Effector memory CD4-positive, alpha-beta T cell (primary cell): ENCODE data around the gene HOXC5.

Experiments used
- DNase-seq, 3 donors: peaks; one replicate each; pipeline ENCODE4 v3.0.0-alpha.2; 2020
- H3K27ac ChIP-seq: 2 replicates; pipeline ENCODE4 v1.7.0; 2013; ENCODE audit warnings: mild to moderate bottlenecking, low read length, moderate library complexity; ENCODE audit not compliant: insufficient read depth, poor library complexity, severe bottlenecking
- H3K27me3 ChIP-seq: replicated peaks from 2 replicates; pipeline ENCODE4 v1.7.0; 2013; ENCODE audit warnings: mild to moderate bottlenecking, low read length; ENCODE audit not compliant: insufficient read depth, control insufficient read depth, poor library complexity, severe bottlenecking
- H3K36me3 ChIP-seq: 2 replicates; pipeline ENCODE4 v1.7.0; 2013; ENCODE audit warnings: mild to moderate bottlenecking, low read length, moderate library complexity; ENCODE audit not compliant: control insufficient read depth, insufficient read depth
- H3K4me1 ChIP-seq: 2 replicates; pipeline ENCODE4 v1.7.0; 2013; ENCODE audit warnings: low read length, mild to moderate bottlenecking; ENCODE audit not compliant: control insufficient read depth, insufficient read depth, poor library complexity, severe bottlenecking
- H3K4me3 ChIP-seq: 2 replicates; pipeline ENCODE4 v1.7.0; 2013; ENCODE audit warnings: low read length, low read depth, mild to moderate bottlenecking; ENCODE audit not compliant: insufficient read depth, poor library complexity, severe bottlenecking
- H3K9me3 ChIP-seq: 2 replicates; pipeline ENCODE4 v1.7.0; 2013; ENCODE audit warnings: mild to moderate bottlenecking, low read length, moderate library complexity; ENCODE audit not compliant: control insufficient read depth

The HOXC5 gene

DNA sequence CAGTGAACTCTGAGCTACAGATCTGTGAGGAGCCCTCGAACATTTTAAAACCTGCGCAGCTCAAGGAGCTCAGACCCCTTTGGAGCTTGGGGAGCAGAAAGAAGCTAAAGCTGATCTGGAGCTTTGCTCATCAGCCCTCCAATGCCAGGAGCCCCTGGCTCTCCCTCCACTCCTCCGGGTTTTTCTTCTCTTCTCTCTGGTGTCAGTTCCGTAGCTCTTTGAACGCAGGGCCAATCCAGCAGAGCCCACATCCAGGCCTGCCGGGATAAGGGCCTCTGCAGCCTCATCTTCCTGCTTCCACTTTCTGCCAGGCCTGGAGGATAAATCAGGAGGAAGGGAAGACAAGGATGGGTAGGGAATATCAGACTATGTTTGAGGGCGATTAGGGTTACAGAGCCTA lies 26.8 kb downstream of the HOXC5 start:
- Histone ChIP-seq H3K27me3 (peaks cover 21% of the 10 kb centered on the region), H3K4me1 (no peaks in the 10 kb centered on the region), H3K9me3 (no peaks in the 10 kb centered on the region), H3K36me3 (no peaks in the 10 kb centered on the region), H3K4me3 (no peak overlapping the region), H3K27ac (no peak overlapping the region)
- DNase-seq, result no peak

- H3K27ac ChIP-seq, result no peak overlapping the region
- no peaks in the 10 kb centered on the region for H3K9me3 ChIP-seq
- DNase-seq, result no peak
- no peak overlapping the region for H3K4me3 ChIP-seq
- no peaks in the 10 kb centered on the region for H3K4me1 ChIP-seq
- H3K36me3 ChIP-seq, result no peaks in the 10 kb centered on the region
- H3K27me3 ChIP-seq, result peaks cover 25% of the 10 kb centered on the region
These were observed 27.5 kb downstream of the HOXC5 start for GRCh38 chr12:54060174-54060974.

DNA sequence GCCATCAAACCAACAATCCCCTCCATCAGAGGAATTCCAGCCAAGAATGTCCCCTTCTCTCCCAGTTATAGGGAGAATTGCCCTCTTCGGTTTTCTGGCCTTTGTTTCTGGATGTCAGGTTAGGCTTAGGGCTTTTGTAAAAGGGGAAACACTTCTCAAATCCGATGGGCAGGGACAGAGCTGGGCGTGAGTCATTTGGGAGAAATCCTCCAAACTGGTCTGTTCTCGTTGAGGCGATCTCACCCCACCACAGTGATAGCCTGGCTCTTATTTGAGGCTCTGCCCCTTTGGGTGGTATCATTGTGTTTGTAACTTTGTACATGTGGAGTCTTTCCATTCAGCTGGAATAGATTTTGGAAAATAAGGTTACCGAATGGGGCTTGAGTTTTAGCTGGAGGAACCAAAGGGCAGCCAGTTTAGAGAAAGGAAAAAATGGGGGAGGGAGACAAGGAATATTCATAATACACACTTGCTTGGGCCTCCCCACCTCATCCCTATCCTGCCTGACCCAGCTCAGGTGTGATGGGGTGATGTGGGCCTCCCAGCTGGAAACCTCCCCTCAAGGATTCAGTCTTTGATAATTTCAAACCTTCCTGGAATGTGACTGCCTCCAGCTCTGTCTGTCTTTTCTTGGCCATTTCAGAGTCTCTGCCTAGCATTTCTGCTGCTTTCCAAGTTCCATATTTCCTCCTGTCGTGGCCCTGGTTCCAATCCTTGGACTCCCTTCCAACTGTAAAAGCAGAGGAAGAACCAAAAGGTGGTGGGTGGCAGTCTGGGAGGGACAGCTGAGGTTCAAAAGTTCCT lies 28.3 kb downstream of the HOXC5 start:
- Histone ChIP-seq H3K4me3 (no peak overlapping the region), H3K27me3 (peaks cover 26% of the 10 kb centered on the region), H3K27ac (no peak overlapping the region), H3K4me1 (no peaks in the 10 kb centered on the region), H3K9me3 (no peaks in the 10 kb centered on the region), H3K36me3 (no peaks in the 10 kb centered on the region)
- no peak for DNase-seq

DNA sequence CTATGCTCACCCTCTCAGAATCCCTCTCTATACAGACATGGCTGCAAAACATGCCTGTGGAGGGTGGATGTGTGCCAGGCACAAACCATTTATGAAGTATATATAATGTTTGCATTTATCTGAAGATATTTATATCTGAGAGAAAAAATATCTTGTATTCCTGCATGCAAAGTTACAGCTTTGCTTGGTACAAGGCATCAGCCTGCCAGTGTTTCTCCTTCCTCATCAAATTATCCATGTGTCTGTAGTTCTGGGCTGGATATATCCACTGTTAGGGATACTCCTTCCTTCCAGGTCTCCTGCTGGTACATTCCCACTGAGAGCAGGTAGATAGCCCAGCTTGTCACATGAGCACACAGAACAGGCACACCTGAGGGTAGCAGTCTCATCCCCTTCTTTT lies 32.8 kb downstream of the HOXC5 start:
- Histone ChIP-seq H3K27me3 (peaks cover 12% of the 10 kb centered on the region), H3K4me3 (no peak overlapping the region), H3K9me3 (no peaks in the 10 kb centered on the region), H3K36me3 (no peaks in the 10 kb centered on the region), H3K4me1 (no peaks in the 10 kb centered on the region), H3K27ac (no peak overlapping the region)
- DNase-seq, result no peak

DNA sequence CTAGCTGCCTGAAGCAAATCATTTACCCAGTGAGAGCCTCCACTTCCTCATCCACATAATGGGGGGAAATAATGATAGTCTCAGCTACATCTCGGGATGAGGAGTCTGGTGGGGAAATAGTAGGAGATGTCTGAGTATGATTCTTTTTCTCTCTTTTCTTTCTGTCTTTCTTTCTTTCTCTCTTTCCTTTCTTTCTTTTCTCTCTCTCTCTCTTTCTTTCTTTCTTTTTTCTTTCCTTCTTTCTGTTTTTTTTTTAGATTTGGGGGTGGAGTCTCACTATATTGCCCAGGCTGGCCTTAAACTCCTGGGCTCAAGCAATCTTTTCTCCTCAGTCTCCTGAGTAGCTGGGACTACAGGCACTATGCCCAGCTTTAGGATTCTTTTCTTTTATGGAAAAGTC lies 33.6 kb downstream of the HOXC5 start:
- Histone ChIP-seq H3K9me3 (no peaks in the 10 kb centered on the region), H3K4me1 (no peaks in the 10 kb centered on the region), H3K36me3 (no peaks in the 10 kb centered on the region), H3K4me3 (no peak overlapping the region), H3K27ac (no peak overlapping the region), H3K27me3 (peaks cover 12% of the 10 kb centered on the region)
- DNase-seq, result no peak

- Histone ChIP-seq H3K4me1 (no peaks in the 10 kb centered on the region), H3K27ac (no peak overlapping the region), H3K36me3 (no peaks in the 10 kb centered on the region), H3K9me3 (no peaks in the 10 kb centered on the region), H3K27me3 (peaks cover 6% of the 10 kb centered on the region), H3K4me3 (no peak overlapping the region)
- DNase-seq, result no peak
These were observed 35.7 kb downstream of the HOXC5 start for GRCh38 chr12:54068418-54069070.

DNA sequence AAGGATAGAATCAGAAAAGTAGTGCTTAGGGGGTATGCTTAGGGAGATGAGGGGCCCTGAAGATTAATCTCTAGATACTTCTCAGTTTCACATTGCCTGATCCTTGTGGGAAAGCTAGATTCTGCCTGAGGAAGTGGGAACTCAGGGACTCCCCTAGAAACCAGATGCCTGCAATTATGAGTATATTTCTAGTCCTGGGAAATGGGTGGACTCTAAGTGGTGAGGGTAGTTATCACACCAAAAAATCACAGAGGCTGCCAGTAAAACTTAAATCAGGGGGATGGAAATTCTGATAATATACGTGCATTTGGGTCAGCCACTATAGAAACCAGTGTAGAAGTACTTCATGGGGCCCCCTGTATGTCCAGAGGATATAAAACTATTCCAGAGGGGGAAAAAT lies 39.1 kb downstream of the HOXC5 start:
- Histone ChIP-seq H3K4me3 (no peak overlapping the region), H3K36me3 (no peaks in the 10 kb centered on the region), H3K9me3 (no peaks in the 10 kb centered on the region), H3K4me1 (no peaks in the 10 kb centered on the region), H3K27ac (no peak overlapping the region), H3K27me3 (no peaks in the 10 kb centered on the region)
- no peak for DNase-seq

GRCh38 chr12:54074308-54074707 lies 41.5 kb downstream of the HOXC5 start:
- Histone ChIP-seq H3K9me3 (no peaks in the 10 kb centered on the region), H3K27ac (no peak overlapping the region), H3K27me3 (no peaks in the 10 kb centered on the region), H3K36me3 (no peaks in the 10 kb centered on the region), H3K4me1 (no peaks in the 10 kb centered on the region), H3K4me3 (no peak overlapping the region)
- DNase-seq, result no peak

GRCh38 chr12:54075409-54075808 lies 42.6 kb downstream of the HOXC5 start:
- no peaks in the 10 kb centered on the region for H3K27me3 ChIP-seq
- no peaks in the 10 kb centered on the region for H3K4me1 ChIP-seq
- no peaks in the 10 kb centered on the region for H3K9me3 ChIP-seq
- H3K36me3 ChIP-seq, result no peaks in the 10 kb centered on the region
- DNase-seq, result no peak
- no peak overlapping the region for H3K4me3 ChIP-seq
- H3K27ac ChIP-seq, result no peak overlapping the region

DNA sequence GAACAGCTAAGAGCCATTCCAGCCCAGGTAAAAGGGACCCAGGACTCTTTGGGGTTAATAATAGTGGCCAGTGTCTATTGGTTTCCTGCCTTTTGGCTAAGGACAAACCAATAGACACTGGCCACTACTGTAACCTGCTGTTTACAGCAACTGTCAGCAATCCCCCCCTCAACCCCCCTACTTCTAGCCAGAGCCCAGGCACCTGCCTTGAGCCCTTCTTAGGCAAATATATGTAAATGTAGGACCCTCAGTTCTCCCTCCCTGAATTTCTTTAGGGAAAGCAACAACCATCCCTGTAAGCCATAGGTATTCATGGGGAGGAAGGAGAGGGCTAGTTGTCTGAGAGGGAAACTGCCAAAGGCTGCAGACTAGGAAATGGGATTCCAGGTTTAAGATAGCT lies 43.1 kb downstream of the HOXC5 start:
- DNase-seq, result no peak
- H3K27ac ChIP-seq, result no peak overlapping the region
- no peaks in the 10 kb centered on the region for H3K27me3 ChIP-seq
- no peaks in the 10 kb centered on the region for H3K36me3 ChIP-seq
- H3K4me1 ChIP-seq, result no peaks in the 10 kb centered on the region
- no peak overlapping the region for H3K4me3 ChIP-seq
- H3K9me3 ChIP-seq, result no peaks in the 10 kb centered on the region
